GM19372 (cell line): Measurements from ENCODE around the gene HIKESHI.
"Not testable (repeated sequence)": the region's sequence is repeated elsewhere in the genome, so short reads cannot be mapped to it uniquely, and the experiment has no call there.

Experiments used
- ATAC-seq: cut with Tn5 transposase; IDR thresholded peaks from one replicate; pipeline ENCODE4 v1.9.1; 2021; ENCODE audit warnings: mild to moderate bottlenecking, low read depth, moderate library complexity; ENCODE audit not compliant: unreplicated experiment

Gene HIKESHI

DNA sequence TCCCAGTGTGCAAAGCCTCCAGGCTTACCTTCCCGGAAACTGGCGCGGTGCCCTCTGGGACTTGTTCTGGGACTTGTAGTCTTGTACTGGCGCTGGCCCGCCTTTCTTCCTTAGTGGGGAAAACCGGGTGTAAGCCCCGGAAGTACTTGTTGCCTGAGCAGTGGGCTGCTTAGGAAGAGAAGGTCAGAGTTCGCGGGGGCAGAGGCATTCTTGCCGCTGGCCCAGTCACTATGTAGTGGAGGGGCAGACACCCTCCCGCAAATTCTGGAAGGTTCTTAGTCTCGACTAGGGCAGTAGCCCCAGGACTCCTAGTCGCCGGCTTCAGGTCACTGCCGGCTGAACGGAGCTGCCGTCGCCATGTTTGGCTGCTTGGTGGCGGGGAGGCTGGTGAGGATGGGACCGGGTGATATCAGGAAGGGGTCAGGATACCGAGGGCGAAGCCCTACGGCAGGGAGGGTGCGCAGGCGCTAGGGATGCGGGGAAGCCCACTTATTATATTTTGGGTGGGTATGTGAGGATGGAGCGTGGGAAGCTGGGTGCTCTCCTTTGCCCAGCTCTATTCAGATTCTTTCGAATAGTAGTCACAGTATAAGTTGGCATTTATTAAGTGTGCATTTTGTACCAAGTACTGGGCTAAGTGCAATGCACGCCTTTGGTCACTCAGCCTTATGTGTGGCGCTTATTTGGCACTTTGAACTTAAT lies at the start of gene HIKESHI:
Gene HIKESHI (plus strand): TSS at position 149 of the 702 bp plus-strand sequence. CDS start 209 bp downstream, at position 358.
- peak; percentile 97 for ATAC-seq

DNA sequence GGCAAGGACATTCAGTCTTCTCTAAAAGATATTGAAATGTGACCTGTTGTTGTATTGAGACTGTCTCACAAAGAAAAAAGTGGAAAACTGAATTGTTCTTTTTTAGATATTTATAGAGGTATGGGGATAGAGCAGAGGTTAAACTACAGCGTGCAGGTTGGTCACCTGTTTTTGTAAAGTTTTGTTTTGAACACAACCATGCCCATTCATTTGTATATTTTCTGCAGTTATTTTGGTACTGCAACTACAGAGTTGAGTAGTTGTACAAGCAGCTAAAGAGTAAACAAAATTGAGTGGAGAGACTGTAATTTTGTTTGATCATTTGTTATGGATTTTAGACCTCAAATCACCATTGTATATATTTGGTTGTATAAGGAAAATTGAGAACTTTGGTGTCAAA lies 46.1 kb upstream of the HIKESHI start:
- peak; percentile 77 for ATAC-seq

DNA sequence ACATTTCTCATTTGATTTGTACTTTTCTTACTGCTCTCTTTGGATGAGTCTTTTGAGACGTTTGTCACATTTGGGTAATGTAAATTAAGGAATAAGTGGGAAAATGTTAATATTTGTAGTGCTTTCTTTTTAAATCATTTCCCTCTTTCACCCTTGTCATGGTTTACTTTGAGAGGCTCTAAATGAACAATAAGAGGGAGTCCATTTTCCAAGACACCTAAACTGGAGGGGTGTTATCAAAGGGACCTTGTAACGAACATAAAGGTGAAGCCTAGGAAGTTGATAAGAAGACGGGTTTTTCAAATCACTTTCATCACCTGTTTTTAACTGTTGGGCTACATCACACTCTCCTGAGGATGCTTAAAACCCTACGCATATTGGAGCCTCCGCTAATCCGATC lies 45.4 kb upstream of the HIKESHI start:
- ATAC-seq, result no peak

- ATAC-seq, result no peak
Measured at GRCh38 chr11:86257446-86257845, 44.6 kb upstream of the HIKESHI start.

- ATAC-seq, result no peak
Measured at GRCh38 chr11:86259730-86260129, 42.3 kb upstream of the HIKESHI start.

DNA sequence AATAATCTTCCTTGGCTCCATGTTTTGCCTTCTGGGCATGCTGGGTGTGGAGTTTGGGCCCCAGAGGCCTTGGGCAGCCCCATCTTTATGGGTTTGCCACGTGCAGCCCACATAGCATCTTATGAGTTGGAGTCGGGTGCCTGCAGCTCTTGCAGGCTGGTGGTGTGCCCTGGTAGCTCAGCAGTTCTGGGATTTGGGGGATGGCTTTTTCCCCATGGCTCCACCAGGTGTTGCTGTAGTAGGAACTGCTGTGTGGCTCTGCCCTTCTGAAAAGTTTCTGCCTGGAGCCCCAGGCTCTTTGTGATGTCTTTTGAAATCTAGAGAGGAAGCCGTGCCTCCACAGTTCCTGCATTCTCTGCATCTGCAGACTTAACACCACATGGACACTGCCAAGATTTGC lies 40.7 kb upstream of the HIKESHI start:
- ATAC-seq, result no peak

- ATAC-seq, result no peak
Measured at GRCh38 chr11:86262387-86262786, 39.7 kb upstream of the HIKESHI start.

DNA sequence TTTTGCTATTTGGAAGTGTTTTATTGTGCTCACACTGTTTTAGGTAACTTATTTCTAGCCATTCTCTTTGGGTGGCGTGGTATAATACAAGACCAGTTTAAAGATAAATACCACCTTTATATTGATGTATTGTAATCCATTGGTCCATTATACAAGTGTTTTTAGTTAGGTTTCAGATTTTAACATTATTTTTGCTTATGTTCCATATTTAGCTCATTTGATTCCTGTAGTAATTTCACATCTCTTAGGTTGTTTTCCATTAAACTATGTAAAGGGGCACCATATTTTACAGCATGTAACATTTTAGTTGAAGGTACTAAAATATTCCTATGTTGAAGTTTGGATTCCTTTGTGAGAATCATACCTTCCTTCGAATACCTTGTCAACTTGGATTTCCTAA lies 37.4 kb upstream of the HIKESHI start:
- no peak for ATAC-seq

GRCh38 chr11:86265194-86265593 lies 36.8 kb upstream of the HIKESHI start:
- no peak for ATAC-seq

- ATAC-seq, result no peak
Measured at GRCh38 chr11:86269645-86270044, 32.4 kb upstream of the HIKESHI start.

GRCh38 chr11:86274503-86274902 lies 27.5 kb upstream of the HIKESHI start:
- no peak for ATAC-seq

GRCh38 chr11:86274999-86275398 lies 27.0 kb upstream of the HIKESHI start:
- no peak for ATAC-seq

DNA sequence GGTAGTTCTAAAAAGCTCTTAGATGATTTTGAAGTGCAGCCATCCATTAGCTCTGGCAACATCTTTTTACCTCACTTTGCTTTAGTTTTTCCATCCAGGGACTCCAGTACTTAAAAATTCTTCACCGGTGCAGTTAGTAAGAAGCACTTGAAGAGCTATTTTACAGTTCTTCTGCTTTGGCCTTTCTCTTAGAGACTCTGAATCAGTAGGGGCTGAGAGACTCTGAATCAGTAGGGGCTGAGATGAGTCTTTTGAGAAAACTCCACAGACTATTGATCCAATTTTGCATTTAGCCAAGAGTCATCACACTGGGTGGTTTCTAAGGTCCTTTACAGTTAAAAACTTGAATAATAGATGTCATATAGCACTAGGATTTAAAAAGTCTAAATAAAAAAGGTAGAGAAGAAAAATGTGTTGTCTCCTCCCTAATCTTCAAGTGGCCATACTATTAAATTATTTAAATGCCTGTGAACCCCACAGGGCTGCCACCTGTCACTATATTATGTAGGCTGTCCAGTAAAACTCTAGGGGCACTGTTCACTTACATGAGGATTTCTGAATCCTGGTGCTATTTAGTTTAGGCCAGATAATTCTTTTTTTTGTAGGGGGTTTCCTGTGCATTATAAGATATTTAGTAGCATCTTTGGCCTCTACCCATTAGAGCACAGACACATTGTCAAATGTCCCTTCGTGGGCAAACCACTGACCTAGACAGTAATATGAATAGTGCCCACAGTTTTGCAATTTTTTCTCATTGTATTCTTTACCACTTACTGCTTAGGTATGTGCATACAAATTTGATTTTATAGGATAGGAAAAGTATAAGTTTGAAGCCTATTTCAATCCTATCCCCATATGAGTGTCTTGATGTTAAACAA lies 26.3 kb upstream of the HIKESHI start:
- ATAC-seq, result no peak

DNA sequence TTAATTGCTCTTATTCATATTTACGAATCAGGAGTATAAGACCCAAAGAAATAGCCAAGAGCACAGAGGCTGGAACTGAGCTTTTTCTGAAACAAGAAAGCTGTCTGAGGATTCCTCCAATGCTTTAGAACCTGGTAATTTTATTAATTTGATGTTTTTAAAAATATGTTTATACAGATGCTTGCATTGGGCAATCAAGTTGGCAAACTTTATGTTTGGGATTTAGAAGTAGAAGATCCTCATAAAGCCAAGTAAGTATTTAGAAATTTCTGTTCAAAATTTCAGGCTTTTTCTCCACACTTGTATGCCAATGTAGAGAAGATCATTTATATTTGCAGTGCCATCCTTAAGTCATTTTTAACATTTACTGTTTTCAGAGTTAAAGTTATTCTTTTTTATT lies 24.3 kb upstream of the HIKESHI start:
- ATAC-seq, result no peak

DNA sequence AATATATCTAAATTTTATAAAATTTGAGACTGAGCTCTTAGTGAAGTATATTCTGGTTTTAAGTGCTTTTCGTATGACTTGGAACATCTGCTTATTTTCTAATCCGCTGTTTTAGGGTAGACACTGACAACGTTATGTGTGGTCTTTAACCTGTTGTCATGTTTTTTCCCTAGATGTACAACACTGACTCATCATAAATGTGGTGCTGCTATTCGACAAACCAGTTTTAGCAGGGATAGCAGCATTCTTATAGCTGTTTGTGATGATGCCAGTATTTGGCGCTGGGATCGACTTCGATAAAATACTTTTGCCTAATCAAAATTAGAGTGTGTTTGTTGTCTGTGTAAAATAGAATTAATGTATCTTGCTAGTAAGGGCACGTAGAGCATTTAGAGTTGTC lies 23.8 kb upstream of the HIKESHI start:
- ATAC-seq, result no peak

DNA sequence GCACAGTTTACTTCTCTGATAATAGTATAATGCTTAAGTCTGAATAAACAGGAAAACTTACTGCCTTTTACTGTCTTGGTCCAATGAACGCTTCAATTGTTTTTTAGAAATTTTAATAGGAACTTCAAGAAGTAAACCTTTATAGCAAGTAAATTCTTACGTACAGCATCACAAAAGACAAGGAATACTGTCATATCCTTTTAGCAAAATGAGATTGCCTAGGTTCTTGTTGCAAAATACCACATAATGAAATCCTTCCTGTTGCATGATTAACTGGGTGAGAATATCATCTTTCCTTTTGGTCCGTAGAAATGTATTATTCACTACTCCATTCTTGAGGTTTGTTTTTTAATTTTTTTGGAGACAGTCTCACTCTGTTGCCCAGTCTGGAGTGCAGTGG lies 22.3 kb upstream of the HIKESHI start:
- no peak for ATAC-seq

DNA sequence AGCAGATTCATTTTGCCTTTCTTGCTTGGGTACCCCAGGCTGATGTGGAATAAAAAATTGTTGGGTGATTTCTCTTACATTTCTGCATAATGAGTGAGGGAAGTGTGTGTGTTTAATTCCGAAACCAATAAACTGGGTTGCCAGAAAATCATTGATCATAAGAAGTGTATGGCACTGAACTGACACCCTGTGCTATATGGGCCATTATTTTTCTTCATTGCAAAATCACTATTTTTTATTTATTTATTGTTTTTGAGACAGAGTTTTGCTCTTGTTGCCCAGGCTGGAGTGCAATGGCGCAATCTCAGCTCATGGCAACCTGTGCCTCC lies 14.6 kb upstream of the HIKESHI start:
- ATAC-seq, result peak; percentile 9

DNA sequence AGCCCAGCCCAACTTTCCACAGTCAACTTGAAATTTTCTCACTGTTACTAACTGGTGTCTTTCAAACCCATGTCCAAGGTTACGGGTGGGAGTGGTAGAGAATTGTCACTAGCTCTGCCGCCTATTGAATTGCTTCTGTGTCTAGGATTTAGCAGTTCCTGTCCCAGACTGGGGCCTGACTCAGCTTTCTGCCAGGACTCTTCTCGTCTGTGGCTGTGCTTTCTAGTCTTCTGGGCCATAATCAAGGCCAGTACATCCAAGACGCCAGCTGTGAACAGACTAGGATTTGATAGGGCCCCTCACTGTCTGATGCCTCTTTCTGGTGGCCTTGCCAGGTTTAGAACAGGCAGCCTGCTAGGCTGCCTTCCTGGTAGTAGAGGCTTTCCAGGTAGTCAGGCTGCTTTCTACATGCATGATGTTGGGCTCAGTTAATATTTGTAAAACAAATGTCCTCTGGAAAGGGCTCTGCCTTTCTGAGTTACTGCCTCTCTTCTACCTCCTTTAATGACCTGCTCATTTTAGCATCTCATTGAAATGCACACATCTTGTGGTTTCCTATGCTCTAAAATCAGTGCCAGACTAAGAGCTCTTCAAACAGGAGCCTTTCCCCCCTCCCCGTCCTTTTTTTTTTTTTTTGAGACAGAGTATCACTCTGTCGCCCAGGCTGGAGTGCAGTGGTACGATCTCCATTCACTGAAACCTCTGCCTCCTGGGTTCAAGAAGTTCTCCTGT lies 13.1 kb upstream of the HIKESHI start:
- ATAC-seq, result no peak

DNA sequence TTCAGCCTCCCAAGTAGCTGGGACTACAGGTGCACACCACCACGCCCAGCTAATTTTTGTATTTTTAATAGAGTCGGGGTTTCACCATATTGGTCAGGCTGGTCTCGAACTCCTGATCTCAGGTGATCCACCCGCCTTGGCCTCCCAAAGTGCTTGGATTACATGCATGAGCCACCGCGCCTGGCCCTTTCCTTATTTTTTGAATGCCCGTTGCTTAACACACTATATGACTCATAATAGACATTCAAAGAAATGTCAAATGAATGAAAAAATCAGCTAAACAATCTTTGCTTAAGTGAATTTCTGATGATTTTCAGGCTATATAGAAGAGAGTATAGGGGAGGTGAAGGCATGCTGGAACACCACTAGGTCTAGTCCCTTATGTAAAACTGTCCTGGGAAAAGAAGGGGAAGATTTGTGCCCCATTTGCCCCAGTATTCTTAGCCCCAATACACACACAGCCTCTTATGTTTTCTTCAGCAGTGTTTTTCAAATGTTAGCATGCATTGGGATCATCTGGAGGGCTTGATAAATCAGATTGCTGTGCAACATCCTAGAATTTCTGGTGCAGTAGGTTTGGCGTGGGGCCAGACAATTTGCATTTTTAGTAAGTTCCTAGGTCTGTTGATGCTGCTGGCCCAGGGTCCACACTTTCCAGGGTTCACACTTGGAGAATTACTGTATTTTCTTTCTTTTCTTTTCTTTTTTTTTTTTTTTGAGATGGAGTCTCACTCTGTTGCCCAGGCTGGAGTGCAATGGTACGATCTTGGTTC lies 12.3 kb upstream of the HIKESHI start:
- not testable (repeated sequence) for ATAC-seq

- no peak for ATAC-seq
Measured at GRCh38 chr11:86291466-86292262, 10.4 kb upstream of the HIKESHI start.
